IMR-90 (cell line): ENCODE data around the gene C15orf61. TPM values are rescaled to one million over a fixed set of nuclear protein-coding genes. Genes with fewer than 3 reads are reported as not detected.

ENCODE experiments used
- CEBPB ChIP-seq: IDR thresholded peaks from 2 replicates; pipeline ENCODE4 v1.6.1; 2012; ENCODE audit warnings: low read depth, low read length, improper control_type of control experiment
- CTCF ChIP-seq: conservative IDR thresholded peaks from 2 replicates; pipeline ENCODE4 v1.5.1; 2012; ENCODE audit warnings: mild to moderate bottlenecking, low read depth, low read length, improper control_type of control experiment
- MAFK ChIP-seq: IDR thresholded peaks from 2 replicates; pipeline ENCODE4 v1.6.1; 2012; ENCODE audit warnings: low read depth, low read length, improper control_type of control experiment
- RCOR1 ChIP-seq: IDR thresholded peaks from 2 replicates; pipeline ENCODE4 v1.6.1; 2012; ENCODE audit warnings: mild to moderate bottlenecking, low read length, improper control_type of control experiment; ENCODE audit not compliant: insufficient replicate concordance
- polyA plus RNA-seq, 3 experiments: library from polyadenylated mRNA; depleted of rRNA; stranded (reverse); fragments of >200 nt; gene quantifications; 2 replicates each; pipeline ENCODE4 v1.2.3, GENCODE V29; 2012; ENCODE audit warnings: low replicate concordance in 1 of 3
- total RNA-seq: library from RNA; depleted of rRNA; stranded (reverse); fragments of >200 nt; gene quantifications from 2 replicates; pipeline ENCODE4 v1.2.3, GENCODE V29; 2012

C15orf61 gene
- total and polyA plus RNA-seq, 2 of the 4 experiments (the other 2 are of a cell fraction): 1.4 to 2.5 TPM

- TF ChIP-seq CTCF: no peak
- no peak for TF ChIP-seq CEBPB
- TF ChIP-seq MAFK: peak; percentile 64
- TF ChIP-seq RCOR1: no peak
These were observed at the start of gene C15orf61 (continued) for GRCh38 chr15:67521029-67521782.
